UCSD-AML1 (cell line): ENCODE results near the gene TGFB1.
"Not testable (repeated sequence)": the region's sequence is repeated elsewhere in the genome, so short reads cannot be mapped to it uniquely, and the experiment has no call there.

Experiments
- DNase-seq: peaks from one replicate; lab custom pipeline; 2025; ENCODE audit not compliant: unreplicated experiment; lab: John Stamatoyannopoulos, UW

Gene TGFB1

DNA sequence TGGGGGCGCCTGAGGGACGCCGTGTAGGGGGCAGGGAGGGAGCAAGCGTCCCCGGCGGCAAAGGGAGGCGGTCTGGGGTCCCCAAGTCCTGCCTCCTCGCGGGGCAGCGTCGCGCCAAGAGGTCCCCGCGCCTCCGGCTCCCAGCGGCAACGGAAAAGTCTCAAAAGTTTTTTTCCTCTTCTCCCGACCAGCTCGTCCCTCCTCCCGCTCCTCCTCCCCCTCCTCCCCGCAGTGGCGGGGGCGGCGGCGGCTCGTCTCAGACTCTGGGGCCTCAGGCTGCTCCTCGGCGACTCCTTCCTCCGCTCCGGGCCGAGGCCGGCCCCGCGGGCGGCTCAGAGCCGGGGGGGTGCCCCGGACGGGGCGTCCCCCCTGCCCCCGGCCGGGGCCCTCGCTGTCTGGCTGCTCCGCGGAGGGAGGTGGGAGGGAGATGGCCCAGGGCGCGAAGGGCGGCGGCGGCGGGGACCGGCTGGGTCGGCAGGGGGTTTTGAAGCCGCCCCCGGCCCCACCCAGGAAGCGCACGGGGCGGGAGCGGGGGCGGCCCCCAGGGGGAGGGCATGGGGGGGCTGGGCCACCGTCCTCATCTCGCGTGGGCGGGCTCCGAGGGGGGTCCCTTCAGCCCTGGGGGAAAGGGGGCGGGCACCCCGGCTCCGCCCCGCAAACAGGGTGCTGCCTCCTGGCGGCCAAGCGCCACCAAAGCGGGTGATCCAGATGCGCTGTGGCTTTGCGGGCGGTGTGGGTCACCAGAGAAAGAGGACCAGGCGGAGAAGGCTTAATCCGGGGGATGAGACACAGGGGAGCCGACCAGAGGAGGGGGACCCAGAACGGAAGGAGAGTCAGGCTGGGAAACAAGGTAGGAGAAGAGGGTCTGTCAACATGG, at the start of gene TGFB1:
TGFB1 (minus strand) TSS at position 457 of the 877 bp plus-strand sequence. CDS start 878 bp downstream, outside the sequence.
- DNase-seq = peak; percentile 98

DNA sequence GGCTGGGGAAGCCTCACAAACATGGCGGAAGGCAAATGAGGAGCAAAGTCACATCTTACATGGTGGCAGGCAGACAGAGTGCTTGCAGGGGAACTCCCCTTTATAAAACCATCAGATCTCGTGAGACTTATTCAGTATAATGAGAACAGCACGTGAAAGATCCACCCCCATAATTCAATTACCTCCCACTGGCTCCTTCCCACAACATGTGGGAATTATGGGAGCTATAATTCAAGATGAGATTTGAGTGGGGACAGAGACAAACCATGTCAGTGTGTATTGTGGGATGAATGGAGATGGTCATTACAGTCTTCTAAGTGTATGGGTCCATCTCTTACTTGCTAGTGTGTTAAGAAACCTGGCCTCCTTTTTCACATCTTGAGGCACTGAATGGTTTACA, 48.3 kb upstream of the TGFB1 start:
- no peak for DNase-seq

DNA sequence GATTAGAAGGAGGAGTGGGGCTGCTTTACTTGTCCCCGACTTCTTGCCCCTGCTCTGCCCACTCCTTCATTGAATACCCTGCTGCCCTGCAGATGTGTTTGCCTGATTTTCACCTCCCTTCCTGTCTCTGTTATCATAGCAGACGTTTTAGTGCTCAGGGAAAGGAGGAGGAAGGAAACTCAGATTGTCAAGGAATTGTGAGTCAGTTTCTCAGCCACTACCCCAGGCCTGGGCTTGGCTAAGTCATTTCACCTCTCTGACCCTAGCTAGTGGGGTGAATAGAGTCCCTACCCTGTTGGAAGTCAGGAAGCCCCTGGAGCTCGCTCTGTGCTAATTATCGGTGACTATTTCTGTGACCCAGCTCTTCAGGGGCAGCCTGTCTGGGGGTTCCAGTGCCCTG, 47.8 kb upstream of the TGFB1 start:
- no peak for DNase-seq

DNA sequence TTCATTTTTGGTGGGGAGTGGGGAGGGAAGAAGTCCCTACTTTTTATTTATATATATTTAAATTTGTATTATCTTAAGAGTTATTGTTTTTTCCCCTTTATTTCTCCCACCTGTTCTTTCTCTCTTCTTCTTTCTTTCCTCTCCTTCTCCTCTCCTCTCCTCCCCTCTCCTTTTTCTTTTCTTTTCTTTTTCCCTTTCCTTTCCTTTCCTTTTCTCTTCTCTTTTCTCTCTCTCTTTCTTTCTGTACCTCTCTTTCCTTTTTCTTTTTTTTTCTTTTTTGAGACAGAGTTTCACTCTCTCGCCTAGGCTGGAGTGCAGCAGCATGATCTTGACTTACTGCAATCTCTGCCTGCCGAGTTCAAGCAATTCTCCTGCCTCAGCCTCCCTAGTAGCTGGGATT, 45.8 kb upstream of the TGFB1 start:
- DNase-seq = no peak

DNA sequence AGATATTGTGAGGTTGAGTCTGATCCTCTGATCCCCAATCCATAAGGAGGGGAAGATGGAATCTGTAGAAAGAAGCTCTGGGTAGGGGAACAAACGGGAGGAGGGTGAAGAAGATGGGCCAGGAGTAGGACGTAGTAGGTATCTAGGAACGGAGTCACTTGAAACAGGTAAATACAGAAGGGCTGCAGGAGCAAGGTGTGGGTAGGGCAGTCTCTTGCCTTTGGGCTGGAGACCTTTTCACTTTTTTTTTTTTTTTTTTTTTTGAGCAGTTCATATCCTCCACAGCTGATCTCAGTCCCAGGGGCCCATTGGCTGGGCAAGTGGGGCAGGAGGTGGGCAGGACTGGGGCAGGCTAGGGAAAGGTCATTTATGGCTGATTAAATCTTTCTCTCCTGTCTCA, 45.4 kb upstream of the TGFB1 start:
- no peak for DNase-seq

DNA sequence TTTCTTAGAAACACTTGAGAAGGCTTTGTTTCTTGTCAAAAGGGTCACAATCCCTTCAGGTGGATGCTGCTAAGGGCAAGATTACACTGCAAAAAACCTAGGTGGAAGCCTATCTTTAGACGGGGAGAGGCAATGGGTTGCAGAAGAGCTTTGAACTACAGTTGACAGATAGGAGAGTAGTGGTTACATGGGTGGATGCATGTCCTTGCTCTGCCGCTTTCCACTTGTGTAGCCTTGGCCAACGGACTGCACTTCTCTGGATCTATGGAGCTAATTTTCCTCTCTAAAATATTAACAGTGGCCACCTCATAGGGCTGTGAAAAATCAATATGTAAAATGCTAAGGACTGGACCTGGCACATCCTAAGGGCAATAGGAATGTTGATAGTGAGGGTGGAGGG, 44.9 kb upstream of the TGFB1 start:
- no peak for DNase-seq

DNA sequence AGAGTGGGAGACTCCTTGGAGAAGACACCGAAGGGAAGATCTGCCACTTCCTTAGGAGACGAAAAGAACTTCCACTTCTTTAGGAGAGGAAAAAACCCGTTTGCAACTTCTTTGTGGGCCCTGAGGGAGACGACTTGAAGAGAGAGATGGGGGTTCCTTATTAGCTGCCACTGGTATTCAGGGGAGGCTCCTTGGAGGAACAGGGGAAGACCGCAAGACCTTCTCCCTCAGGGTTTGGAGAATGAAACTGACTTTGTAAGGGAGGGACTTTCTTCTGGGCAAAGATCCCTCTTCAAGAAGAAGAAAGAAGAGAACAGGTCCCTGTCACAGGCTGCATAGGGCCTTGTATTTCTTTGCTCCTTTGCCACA, 44.3 kb upstream of the TGFB1 start:
- no peak for DNase-seq

DNA sequence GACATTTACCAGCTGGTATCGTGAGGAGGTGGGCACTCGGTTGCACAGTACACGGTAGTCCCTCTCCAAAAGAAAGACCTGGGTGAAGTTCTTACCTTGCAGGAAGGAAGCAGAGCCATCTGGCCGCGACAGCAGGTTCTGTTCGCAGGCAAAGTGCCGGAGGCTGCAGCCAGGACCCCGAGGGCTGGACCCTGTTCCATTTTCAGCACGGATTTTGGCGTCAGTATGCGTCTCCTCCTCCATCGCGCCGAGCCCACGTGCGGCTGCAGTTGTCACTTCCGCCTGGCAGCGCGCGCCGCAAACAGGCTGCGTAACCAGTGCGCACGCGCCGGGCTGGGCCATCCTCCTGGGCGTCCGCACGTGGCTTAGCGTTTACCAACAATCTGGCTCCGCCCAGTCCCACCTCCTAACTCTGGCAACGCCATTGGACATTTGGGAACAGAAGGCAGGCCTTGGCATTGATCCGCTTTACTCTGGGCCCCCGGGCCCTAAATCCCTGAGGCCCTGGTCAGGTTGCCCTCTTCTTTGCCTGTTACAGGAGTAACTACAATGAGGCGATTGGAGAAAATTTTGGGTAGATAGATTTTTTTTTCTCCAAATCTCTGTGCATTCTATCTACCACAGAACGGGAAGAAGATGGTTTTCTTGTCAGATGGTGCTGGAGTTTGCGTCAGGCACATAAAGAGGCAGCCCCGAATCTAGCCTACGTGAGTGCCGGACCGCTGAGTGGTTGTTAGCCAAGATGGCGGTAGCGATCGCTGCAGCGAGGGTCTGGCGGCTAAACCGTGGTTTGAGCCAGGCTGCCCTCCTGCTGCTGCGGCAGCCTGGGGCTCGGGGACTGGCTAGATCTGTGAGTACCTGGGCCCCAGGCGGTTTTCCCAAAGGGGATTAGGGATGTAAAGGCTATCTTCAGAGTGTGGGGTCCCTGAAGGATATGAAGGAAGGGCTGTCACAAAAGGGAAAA, 43.6 kb upstream of the TGFB1 start, which contains the start of the genes BCKDHA and EXOSC5:
BCKDHA (plus strand) TSS at position 733 of the 964 bp plus-strand sequence; CDS start at position 743, 10 bp downstream.
EXOSC5 (minus strand) TSS at position 274 of the 964 bp plus-strand sequence; CDS start at position 243, 31 bp downstream.
- DNase-seq = peak; percentile 99

DNA sequence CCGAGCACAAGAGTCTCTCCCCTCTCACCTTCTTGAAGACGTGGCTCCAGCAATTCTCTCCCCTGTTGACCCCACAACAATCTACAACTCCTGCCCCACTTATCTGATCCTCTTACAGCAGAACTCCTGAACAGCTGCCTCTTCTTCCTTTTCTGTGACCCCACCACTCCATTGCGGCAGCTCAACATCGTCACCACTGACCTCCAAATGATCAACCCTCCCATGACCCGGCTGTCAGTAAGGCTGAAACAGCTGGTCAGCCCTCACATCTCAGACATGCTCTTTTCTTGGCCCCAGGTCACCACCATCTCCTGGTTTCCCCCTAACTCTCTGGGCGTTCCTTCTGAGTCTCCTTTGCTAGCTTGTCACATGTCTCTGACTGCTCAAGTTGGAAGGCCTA, 41.6 kb upstream of the TGFB1 start:
- DNase-seq = no peak

DNA sequence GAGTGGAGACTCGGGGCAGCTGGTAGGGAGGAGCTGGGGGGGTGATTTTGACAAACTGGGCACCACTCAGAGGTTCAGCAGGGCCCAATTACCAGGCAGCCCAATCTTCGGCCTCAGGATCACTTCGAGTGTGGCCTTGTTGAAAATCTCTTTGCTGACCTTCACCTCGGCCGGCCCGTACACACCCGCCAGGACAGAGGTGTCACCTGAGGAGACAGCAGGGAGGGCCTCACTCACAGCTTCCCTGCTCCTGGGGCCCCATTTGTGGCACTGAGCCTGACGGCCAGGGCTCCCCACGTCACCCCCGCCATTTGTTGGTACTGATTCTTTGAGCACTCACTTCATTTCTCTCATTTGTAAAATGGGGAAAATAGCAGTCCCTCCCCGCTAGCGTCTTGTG, 39.1 kb upstream of the TGFB1 start:
- no peak for DNase-seq

DNA sequence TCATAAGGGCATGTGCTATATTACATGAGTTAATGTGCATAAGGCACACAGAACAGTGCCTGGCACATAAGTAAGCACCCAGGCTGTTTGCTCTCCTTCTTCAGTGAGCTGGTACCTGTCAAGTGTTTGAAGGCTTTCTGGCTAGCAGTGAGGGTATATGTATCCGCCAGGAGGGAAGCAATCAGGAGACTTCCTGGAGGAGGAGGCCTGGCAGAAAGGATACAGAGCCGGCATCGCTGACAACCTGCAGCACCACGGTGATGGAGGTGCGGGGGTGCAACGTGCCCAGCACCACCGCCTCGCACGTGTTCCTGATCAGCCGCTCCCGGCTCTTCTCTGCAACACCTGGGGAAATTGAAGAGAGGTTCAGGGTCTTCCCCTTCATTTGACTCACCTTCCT, 37.9 kb upstream of the TGFB1 start:
- no peak for DNase-seq

DNA sequence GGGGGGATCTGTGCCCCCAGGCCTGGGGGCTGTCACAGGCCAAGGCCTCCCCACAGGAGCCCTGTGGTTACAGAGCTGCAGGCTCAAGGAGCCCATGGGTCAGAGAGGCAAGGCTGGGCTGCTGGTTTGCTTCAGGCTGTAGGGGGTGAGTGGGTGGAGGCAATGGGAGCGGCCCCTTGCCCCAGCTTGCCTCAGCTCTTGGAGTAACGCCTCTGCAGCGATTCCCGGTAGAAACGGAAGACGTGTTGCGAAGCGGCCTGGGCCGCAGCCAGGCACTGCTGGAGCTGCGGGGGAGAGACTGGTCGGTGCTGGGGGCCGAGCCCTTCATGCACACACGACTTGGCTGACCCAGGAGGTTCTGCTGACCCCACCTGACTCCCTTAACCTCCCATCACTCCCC, 32.7 kb upstream of the TGFB1 start:
- DNase-seq = no peak

DNA sequence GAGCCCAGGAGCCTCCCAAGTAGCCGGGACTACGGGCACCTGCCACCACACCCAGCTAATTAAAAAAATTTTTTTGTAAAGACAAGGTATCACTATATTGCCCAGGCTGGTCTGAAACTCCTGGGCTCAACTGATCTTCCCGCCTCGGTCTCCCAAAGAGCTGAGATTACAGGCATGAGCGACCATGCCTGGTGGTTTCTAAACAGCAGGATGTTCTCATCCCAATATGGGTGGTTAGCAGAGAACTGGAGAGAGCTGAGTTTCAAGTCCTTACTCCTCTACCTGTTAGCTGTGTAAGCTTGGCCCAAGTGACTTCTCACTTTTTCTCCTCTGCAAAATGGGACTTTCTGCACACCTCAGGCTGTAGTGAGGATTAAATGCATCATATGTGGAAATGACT, 30.6 kb upstream of the TGFB1 start:
- no peak for DNase-seq

DNA sequence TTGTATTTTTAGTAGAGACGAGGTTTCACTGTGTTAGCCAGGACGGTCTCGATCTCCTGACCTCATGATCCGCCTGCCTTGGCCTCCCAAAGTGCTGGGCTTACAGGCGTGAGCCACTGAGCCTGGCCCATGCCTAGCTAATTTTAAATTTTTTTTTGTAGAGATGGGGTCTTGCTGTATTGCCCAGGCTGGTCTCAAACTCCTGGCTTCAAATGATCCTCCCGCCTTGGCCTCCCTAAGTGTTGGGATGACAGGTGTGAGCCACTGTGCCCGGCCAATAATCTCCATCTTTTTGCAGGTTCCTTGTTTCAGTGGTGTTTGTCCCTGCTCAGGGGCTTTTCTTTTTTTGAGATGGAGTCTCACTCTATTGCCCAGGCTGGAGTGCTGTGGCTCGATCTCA, 27.8 kb upstream of the TGFB1 start:
- not testable (repeated sequence) for DNase-seq

DNA sequence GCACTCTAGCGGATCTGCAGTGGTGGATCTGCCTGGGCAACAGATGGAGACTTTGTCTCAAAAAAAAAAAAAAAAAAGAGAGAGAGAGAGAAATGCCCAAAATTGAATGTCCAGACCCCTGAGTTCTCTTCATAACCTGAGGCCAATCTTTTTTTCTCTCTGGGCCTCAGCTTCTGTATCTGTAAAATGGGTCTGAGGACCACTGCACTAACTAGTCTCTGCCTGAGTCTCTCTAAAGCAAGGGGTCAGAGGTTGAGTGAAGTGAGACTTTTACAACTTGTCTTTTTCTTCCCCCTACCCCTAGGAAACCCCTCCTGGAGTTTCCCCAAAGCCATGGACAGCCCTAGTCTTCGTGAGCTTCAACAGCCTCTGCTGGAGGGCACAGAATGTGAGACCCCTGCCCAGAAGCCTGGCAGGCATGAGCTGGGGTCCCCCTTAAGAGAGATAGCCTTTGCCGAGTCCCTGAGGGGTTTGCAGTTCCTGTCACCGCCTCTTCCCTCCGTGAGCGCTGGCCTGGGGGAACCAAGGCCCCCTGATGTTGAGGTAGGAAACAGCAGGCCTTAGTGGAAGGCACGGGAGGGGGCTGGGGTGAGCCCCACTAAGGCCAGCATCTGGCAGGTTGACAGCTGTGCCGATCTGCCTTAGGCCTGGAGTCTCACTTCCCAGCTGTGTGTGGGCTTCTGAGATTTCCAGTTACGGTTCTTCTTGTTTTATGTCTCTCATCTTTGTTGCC, 24.4 kb upstream of the TGFB1 start:
- DNase-seq = no peak

DNA sequence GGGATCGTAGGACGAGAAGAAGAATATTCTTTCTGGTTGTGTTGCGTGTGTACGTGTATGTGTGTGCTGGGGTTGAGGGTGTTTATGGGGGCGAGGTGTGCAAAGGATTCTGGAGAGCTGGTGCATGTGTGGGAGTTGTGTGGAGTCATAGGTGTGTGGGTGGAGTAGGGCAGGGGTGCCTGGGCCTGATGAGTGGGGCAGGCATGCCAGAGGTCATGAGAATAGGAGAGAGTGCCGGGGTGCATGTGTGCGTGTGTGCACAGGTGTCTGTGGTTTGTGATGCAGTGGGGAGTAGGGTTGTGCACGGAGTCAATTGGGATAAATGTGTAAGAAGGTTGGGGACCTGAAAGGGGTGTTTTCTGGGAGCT, 23.3 kb upstream of the TGFB1 start:
- no peak for DNase-seq

DNA sequence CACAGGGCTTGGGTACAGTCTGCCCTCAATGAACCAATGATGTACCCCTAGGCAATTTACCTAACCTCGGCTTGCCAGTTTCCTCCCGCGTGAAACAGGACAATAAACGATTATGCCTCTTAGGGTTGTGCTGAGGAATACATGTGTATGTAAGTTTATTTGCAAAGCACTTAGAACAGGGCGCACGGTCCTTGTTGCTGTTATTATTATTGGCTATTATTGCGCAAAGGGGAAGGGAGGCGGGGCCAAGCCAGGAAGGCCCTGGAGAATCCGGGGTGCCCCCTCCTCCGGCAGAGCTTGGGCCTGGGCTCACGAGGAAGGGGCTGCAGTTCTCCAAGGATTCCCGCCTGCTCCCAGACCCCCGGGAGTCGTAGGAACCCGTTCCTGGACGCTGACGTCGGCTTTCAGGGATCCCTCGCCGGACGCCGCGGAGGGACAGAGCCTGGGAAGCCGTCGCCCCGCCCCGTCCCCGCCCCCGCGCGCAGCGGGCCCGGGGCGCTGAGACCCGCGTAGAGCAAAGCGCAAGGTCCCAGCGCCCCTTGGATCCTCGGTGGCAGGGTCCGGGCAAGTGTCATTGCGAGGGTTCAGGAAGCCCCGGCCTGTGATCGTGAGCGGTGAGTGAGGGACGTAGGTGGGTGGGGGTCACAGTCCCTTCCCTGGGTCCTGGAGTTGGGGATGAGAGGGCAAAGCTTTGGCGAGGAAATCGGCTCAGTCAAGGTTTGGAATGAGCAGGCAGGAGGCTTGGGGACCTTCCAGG, 22.7 kb upstream of the TGFB1 start, which contains the start of gene TMEM91:
TMEM91 (plus strand) TSS at position 293 of the 757 bp plus-strand sequence. CDS start 1,777 bp downstream, outside the sequence.
- no peak for DNase-seq

DNA sequence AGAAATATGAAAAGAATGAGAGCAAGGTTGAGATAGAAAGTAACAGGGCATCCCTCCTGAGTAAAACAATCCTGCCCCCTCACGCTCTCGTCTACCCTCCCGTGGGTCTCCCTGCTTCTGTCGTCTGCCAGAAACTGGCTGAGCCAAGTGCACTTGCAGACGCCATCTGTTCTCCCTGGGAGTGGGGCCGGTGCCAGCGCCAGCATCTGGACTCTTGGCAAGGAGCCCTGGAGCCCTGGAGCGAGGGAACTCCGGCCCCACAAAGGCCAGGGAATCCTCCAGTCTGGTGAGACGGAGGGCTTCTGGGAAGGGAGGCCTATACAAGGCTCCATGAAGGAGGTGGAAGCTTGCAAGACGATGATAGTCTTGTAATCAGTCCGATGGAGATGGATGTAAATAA, 20.3 kb upstream of the TGFB1 start:
- DNase-seq = no peak

DNA sequence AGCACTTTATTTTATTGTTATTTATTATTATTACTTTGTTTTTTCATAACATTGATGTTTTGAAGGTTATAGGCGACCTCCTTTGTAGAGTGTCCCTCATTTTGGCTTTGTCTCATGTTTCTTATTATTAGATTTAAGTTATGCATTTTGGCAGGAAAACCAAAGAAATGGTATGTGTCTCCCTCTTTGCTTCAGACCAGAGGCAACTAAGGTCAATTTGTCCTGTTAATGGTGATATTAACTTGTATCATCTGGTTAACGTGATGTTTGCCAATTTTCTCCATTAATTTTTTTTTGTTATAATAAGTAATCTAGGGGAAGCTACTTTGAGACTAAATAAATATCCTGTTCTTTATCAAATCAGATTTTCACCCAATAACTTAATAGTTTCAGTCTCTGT, 18.8 kb upstream of the TGFB1 start:
- DNase-seq = no peak

DNA sequence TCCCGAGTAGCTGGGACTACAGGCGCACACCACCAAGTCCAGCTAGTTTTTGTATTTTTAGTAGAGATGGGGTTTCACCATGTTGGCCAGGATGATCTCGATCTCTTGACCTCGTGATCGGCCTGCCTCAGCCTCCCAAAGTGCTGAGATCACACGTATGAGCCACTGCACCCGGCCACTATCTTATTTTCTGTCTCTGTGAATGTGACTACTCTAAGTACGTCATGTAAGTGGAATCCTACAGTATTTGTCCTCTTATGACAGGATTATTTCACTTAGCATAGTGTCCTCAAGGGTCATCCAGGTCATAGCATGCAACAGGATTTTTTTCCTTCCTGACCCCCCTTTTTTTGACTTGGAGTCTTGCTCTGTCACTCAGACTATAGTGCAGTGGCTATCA, 17.8 kb upstream of the TGFB1 start:
- no peak for DNase-seq
